GM18526 (cell line): Measurements from ENCODE around the gene SMIM44.

Source experiments
- POLR2A ChIP-seq: IDR thresholded peaks from 3 replicates; pipeline ENCODE4 v1.6.1; 2011; ENCODE audit not compliant: insufficient read length; ENCODE audit errors: extremely low read depth

SMIM44 gene

GRCh38 chr19:3520166-3521103 is 37.2 kb upstream of the SMIM44 start:
- TF ChIP-seq POLR2A, result no peak

DNA sequence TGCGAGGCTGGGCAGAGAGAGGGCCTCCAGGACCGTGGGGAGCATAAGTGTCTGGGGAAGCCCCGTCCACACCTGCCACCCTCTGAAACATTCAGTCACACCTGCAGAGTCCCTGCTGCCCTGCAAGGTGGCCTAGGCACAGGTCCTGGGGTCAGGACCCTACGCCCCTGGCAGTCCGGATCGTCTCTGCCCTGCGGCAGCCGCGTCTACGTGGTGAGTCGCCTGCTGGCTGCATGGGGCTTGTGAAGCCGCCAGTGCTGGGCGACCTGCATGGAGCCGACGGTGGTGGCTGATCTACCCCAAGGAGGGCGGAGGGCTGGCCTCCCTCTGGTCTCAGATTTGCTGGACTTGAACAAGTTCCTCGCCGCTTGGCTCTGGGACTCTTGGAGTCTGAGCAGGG is 35.9 kb upstream of the SMIM44 start:
- no peak for TF ChIP-seq POLR2A

- no peak for TF ChIP-seq POLR2A
Observed at GRCh38 chr19:3518659-3519058, 35.4 kb upstream of the SMIM44 start.

DNA sequence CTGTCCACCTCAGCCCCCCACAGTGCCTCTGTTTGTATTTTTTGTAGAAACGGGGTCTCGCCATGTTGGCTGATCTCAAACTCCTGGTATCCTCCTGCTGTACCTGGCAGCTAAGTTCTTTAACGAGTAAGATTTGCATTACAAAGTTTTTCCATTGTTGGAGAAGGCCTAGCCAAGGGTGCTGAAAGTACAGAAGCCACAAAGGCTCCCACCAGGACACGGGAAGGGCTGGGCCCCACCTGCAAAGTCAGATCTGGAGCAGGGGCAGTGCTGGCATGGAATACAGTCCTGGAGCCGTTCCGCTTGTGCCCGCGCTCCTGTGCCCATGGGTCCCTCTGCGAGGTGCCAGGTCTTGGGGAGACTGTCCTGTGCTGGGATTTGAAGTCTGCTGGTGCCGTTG is 35.0 kb upstream of the SMIM44 start:
- no peak for TF ChIP-seq POLR2A

GRCh38 chr19:3517638-3518037 is 34.4 kb upstream of the SMIM44 start:
- no peak for TF ChIP-seq POLR2A

DNA sequence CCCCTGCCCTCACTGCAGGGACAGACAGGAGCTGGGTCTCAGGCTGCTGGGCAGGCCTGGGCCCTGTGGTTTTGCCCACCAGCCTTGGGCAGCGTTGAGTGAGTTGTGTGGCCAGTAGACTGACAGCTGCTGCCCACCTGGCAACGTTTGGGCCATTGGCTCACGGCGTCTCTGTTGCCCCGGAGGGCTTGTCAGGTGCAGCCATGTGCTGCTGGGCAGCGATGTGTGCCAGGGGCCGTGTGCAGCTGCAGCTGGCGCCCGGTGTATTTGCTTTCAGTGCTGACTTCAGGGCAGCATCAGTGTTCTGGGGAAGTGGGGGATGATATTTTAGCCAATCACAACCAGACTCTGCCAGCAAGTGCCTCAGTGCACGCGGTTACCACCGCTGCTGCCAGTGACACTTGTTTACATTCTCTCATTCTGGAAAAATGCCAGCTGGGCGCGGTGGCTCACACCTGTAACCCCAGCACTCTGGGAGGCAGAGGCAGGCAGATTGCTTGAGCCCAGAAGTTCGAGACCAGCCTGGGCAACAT is 33.5 kb upstream of the SMIM44 start:
- TF ChIP-seq POLR2A, result no peak

- no peak for TF ChIP-seq POLR2A
Observed at GRCh38 chr19:3515891-3516422, 32.7 kb upstream of the SMIM44 start.

GRCh38 chr19:3514930-3515329 is 31.7 kb upstream of the SMIM44 start:
- no peak for TF ChIP-seq POLR2A

DNA sequence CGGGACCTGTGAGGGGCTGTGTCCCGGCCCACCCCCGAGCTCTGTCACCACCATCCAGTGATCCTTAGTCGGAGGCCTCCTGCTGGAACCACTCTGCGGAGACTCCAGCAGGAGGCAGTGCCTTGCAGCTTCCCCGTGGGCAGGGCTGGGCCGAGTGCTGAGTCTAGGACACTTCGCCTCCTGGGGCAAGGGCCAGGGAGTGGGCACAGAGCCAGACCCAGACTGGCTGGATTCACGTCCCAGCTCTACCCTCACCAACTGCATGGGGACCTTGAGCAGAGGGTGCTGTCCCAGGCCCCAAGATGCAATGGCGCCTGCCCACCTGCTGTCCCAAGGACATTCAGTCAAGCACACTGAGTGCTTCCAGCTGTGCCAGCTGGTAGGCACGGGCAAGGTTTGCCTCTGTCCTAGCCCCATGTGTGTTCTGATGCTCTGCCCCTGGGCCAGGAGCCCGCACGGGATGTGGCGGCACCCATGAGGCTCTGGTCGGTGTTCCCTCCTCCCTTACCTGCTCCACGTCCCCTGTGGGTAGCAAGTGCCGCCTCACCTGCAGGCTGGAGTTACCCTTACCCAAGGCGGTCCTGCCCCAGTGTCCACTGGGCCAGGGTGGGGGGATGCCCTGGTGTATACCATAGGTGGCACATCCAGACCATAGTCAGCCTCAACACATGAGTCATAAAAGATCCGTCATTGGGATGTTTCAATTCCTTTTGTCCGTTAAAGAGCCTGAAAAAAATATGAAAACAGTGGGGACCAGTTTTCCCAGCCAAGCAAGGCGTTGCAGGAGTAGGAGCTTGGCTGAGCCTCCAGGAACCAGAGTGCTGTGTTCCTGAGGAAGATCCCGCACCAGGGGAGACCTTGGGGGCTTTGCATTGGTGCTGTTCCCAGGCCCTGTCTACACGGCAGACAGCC is 30.2 kb upstream of the SMIM44 start:
- TF ChIP-seq POLR2A, result no peak

DNA sequence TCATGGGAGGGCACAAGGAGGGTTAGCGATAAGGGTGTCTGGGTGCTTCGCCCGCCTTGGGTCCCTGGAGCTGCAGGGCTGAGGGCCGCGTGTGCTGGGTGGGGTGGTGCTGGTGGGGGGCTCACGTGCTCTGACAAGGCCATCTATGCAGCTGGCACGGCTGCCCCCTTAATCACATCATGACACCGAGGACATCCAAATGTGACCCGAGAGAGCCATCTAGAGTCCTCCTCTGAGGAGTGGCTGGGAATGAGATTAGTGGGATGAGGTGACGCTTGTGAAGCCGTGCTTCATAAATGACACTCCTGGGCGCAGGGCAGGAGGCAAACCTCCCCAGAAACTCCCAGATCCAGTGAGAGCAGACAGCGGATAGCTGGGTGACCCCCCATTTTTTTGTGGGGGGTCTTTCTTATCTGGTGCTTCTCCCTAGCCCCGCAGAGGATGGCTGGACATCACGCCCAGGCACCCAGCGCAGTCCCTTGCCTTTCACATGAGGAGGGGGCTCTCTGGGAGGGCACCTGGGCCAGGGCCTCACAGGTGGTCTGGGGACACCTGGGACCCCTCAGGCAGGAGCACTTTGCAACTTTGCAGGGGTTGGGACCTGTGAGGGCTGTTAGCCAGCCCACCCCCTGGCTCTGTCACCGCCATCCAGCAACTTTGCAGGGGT is 29.5 kb upstream of the SMIM44 start:
- no peak for TF ChIP-seq POLR2A

- no peak for TF ChIP-seq POLR2A
Observed at GRCh38 chr19:3511506-3512251, 28.4 kb upstream of the SMIM44 start.

GRCh38 chr19:3510727-3511126 is 27.5 kb upstream of the SMIM44 start:
- no peak for TF ChIP-seq POLR2A

DNA sequence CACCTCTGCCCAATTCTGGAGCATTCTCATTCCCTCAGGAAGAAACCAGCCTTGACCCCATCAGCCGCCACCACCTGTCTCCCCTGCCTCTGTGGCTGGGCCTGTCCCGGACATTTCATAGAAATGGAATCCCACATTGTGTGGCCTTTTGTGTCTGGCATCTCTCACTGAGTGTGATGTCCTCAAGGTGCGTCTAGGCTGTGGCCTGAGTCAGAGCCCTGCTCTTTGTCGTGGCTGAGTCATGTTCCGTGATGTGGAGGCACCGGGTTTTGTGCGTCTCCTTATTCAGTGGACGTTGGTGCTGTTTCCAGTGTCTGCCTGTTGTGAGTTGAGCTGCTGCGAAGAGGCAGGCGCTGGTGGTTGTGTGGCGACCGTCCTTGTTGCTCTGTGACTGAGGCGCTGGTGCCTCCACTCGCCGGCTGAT is 26.3 kb upstream of the SMIM44 start:
- no peak for TF ChIP-seq POLR2A
